ENCODE measurements around the gene CYFIP1. TPM values are rescaled to one million over a fixed set of nuclear protein-coding genes. Genes with fewer than 3 reads are reported as not detected.

Gene CYFIP1
- total and polyA plus RNA-seq, 2 of the 8 experiments (the other 6 are each of a cell fraction or from before 2014, with no cell fraction given), result 38.6 to 81.7 TPM

- H3K4me1 ChIP-seq (replicated peaks in 1 of 4; ENCODE audit: control insufficient read depth in 3 of 4, insufficient read depth in 4 of 4, low read length in 3 of 4), result peaks cover 3 to 10% (median 5%) of the 10 kb centered on the region in 4 experiments; a peak in 6 of 7 replicates
- no peak overlapping the region for H3K18ac ChIP-seq (ENCODE audit: extremely low read depth, low read length)
- FAIRE-seq (no peak), DNase-seq (ENCODE audit: low read depth in 1 of 2, low spot score in 2 of 2) (no peak)
- H4K91ac ChIP-seq (replicated peaks; ENCODE audit: insufficient read length, low read length), result no peak overlapping the region
- H4K20me1 ChIP-seq (replicated peaks in 1 of 2; ENCODE audit: control insufficient read depth in 1 of 2, insufficient read depth in 2 of 2, low read length in 2 of 2), result peaks cover 42 to 48% of the 10 kb centered on the region in 2 experiments
- H2BK12ac ChIP-seq (ENCODE audit: low read depth, low read length), result no peak overlapping the region
- H3K4me3 ChIP-seq (ENCODE audit: extremely low read depth in 1 of 4, insufficient read depth in 2 of 4, low read depth in 3 of 4, low read length in 4 of 4), result no peak overlapping the region
- no peaks in the 10 kb centered on the region for H3K36me3 ChIP-seq (ENCODE audit: control insufficient read depth in 2 of 4, insufficient read depth in 4 of 4, low read length in 3 of 4)
- no peak overlapping the region for H3K27ac ChIP-seq (ENCODE audit: low read depth, low read length)
- H3K56ac ChIP-seq (replicated peaks; ENCODE audit: insufficient read length, low read depth, low read length), result no peak overlapping the region
- POLR2A ChIA-PET (ENCODE audit: partially characterized antibody), result no interaction called here
- H4K8ac ChIP-seq (ENCODE audit: extremely low read depth, insufficient read depth, low read length), result no peak overlapping the region
- peaks cover 0 to 15% of the 10 kb centered on the region in 2 experiments; a peak in 2 of 4 replicates for H3K79me2 ChIP-seq (ENCODE audit: control insufficient read depth in 1 of 2, insufficient read depth in 2 of 2, low read length in 2 of 2)
- H2AK5ac ChIP-seq (ENCODE audit: low read depth, low read length), result no peak overlapping the region
- H3K14ac ChIP-seq (ENCODE audit: insufficient read length), result no peak overlapping the region
- H2BK15ac ChIP-seq (ENCODE audit: low read length), result no peak overlapping the region
- H3K23me2 ChIP-seq (ENCODE audit: low read depth, low read length), result no peaks in the 10 kb centered on the region
- H2AFZ ChIP-seq (ENCODE audit: low read length), result no peak overlapping the region
- H3K23ac ChIP-seq (ENCODE audit: insufficient read length), result no peak overlapping the region
- CTCF ChIA-PET (ENCODE audit: partially characterized antibody), result interaction anchor here (0.7 kb wide), 1 partner anchor 79 kb away, joined by 3 read pairs; no protein-coding TSS in a partner anchor
- no peak overlapping the region for H2BK5ac ChIP-seq (ENCODE audit: low read depth, low read length)
- WGBS, 2 experiments (ENCODE audit: extremely low coverage in 1 of 2, insufficient coverage in 1 of 2, insufficient read length in 1 of 2, insufficient replicate concordance in 2 of 2, low coverage in 1 of 2, low lambda C conversion rate in 2 of 2, missing lambda C conversion rate in 1 of 2), result 89% methylated on average over 16 of the region's 16 CpGs; no CpG with 5 or more reads in 1 of the 2 experiments
- no peak overlapping the region for H3K4me2 ChIP-seq (ENCODE audit: insufficient read depth in 1 of 2, low read depth in 2 of 2, low read length in 2 of 2)
- H3K9ac ChIP-seq (replicated peaks in 1 of 4; ENCODE audit: extremely low read depth in 1 of 4, low read depth in 3 of 4, low read length in 3 of 4), result no peak overlapping the region
- H4K5ac ChIP-seq (ENCODE audit: insufficient read length, low read depth, low read length), result no peak overlapping the region
- no peak overlapping the region for H2BK20ac ChIP-seq (ENCODE audit: low read length)
- H3K79me1 ChIP-seq (ENCODE audit: low read depth, low read length), result peaks cover 21% of the 10 kb centered on the region
- peaks cover 8 to 43% (median 21%) of the 10 kb centered on the region in 4 experiments for H3K27me3 ChIP-seq (replicated peaks in 1 of 4; ENCODE audit: control insufficient read depth in 3 of 4, extremely low read depth in 1 of 4, insufficient read depth in 3 of 4, low read length in 3 of 4)
- H3K9me3 ChIP-seq (ENCODE audit: insufficient read depth in 2 of 2, low read depth in 1 of 2, low read length in 1 of 2), result no peaks in the 10 kb centered on the region; a peak in 1 of 4 replicates
- H3K4ac ChIP-seq (replicated peaks; ENCODE audit: insufficient read length, low read depth, low read length), result no peak overlapping the region
- no peak overlapping the region for H2BK120ac ChIP-seq (replicated peaks; ENCODE audit: low read depth, low read length)
- no peak for TF ChIP-seq BRCA1 (IDR thresholded peaks at IDR 0.05; ENCODE audit: low read depth, low read length)
- TF ChIP-seq POLR2A (IDR thresholded peaks at IDR 0.05; ENCODE audit: control extremely low read depth in 1 of 2, low read depth in 2 of 2, low read length in 2 of 2), result no peak
- TF ChIP-seq KDM5A (IDR thresholded peaks at IDR 0.05; ENCODE audit: low read length), result no peak
- TF ChIP-seq, protein P1, sequence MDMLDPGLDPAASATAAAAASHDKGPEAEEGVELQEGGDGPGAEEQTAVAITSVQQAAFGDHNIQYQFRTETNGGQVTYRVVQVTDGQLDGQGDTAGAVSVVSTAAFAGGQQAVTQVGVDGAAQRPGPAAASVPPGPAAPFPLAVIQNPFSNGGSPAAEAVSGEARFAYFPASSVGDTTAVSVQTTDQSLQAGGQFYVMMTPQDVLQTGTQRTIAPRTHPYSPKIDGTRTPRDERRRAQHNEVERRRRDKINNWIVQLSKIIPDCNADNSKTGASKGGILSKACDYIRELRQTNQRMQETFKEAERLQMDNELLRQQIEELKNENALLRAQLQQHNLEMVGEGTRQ (IDR thresholded peaks at IDR 0.05; ENCODE audit: low read length), result no peak
- no peak for TF ChIP-seq NRF1 (IDR thresholded peaks at IDR 0.05; ENCODE audit: low read depth, low read length)
- TF ChIP-seq TCF12 (IDR thresholded peaks at IDR 0.05; ENCODE audit: low read depth, low read length), result no peak
- TF ChIP-seq RNF2 (IDR thresholded peaks at IDR 0.05; ENCODE audit: borderline replicate concordance, low read depth, low read length, missing control alignments, poor library complexity, severe bottlenecking), result no peak
- no peak for TF ChIP-seq BACH1 (IDR thresholded peaks at IDR 0.05; ENCODE audit: low read length)
- TF ChIP-seq GTF2F1 (IDR thresholded peaks at IDR 0.05; ENCODE audit: borderline replicate concordance, low read depth, low read length), result no peak
- no peak for TF ChIP-seq CTBP2 (IDR thresholded peaks at IDR 0.05; ENCODE audit: borderline replicate concordance, insufficient read depth, insufficient read length, low read length)
- no peak for TF ChIP-seq SAP30 (IDR thresholded peaks at IDR 0.05; ENCODE audit: insufficient read depth, insufficient replicate concordance, low read length)
- no peak for TF ChIP-seq ASH2L (IDR thresholded peaks at IDR 0.05; ENCODE audit: low read length)
Observed at GRCh38 chr15:22956257-22956977, 23.8 kb downstream of the CYFIP1 start.

Data from H1 (cell line).